LNCAP (cell line): ENCODE results near the gene ITGA4.

ENCODE experiments used
- TF ChIP-seq, protein P1 (sequence below): fragments of 450-650 bp; IDR thresholded peaks from 2 replicates; pipeline ENCODE4 v1.5.1; 2017; ENCODE audit warnings: mild to moderate bottlenecking

Gene ITGA4

GRCh38 chr2:181526014-181526413, 68.8 kb downstream of the ITGA4 start:
- TF ChIP-seq, protein P1, sequence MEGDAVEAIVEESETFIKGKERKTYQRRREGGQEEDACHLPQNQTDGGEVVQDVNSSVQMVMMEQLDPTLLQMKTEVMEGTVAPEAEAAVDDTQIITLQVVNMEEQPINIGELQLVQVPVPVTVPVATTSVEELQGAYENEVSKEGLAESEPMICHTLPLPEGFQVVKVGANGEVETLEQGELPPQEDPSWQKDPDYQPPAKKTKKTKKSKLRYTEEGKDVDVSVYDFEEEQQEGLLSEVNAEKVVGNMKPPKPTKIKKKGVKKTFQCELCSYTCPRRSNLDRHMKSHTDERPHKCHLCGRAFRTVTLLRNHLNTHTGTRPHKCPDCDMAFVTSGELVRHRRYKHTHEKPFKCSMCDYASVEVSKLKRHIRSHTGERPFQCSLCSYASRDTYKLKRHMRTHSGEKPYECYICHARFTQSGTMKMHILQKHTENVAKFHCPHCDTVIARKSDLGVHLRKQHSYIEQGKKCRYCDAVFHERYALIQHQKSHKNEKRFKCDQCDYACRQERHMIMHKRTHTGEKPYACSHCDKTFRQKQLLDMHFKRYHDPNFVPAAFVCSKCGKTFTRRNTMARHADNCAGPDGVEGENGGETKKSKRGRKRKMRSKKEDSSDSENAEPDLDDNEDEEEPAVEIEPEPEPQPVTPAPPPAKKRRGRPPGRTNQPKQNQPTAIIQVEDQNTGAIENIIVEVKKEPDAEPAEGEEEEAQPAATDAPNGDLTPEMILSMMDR = no peak

DNA sequence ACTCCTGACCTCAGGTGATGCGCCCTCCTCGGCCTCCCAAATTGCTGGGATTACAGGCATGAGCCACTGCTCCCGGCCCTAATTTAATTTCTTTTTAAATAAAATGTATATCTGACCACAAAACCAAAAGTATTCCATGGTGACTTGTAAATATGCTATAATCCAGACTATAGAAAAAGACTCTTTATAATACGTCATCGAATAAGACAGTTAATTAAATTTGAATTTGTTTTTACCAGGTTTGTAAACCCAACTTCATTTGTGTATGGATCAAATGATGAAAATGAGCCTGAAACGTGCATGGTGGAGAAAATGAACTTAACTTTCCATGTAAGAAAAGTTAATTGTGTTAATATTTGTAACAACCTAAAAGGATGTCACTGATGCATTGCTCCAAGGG, 69.9 kb downstream of the ITGA4 start:
- TF ChIP-seq, protein P1 = no peak

GRCh38 chr2:181528441-181528840, 71.3 kb downstream of the ITGA4 start:
- TF ChIP-seq, protein P1 = no peak

DNA sequence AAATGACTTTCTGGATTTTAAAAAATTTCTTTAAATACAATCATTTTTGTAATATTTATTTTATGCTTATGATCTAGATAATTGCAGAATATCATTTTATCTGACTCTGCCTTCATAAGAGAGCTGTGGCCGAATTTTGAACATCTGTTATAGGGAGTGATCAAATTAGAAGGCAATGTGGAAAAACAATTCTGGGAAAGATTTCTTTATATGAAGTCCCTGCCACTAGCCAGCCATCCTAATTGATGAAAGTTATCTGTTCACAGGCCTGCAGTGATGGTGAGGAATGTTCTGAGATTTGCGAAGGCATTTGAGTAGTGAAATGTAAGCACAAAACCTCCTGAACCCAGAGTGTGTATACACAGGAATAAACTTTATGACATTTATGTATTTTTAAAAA, 79.5 kb downstream of the ITGA4 start:
- TF ChIP-seq, protein P1 = no peak

DNA sequence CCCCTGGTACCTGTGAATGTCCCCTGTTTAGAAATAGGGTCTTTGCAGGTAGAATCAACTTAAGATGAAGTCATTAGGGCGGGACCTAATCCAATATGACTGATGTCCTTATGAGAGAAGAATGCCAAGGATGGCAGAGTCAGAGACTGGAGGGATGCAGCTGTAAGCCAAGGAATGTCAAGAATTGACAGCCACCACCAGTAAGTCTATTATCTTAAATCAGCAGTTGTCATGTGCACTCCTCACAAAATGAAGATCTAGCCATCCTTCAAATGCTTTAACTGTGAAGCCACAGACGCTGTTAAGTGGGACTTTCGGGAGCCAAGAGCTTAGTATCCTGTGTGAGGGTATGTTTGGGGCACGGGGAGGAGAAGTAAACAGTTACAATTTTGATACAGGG, 83.2 kb downstream of the ITGA4 start:
- TF ChIP-seq, protein P1 = no peak

DNA sequence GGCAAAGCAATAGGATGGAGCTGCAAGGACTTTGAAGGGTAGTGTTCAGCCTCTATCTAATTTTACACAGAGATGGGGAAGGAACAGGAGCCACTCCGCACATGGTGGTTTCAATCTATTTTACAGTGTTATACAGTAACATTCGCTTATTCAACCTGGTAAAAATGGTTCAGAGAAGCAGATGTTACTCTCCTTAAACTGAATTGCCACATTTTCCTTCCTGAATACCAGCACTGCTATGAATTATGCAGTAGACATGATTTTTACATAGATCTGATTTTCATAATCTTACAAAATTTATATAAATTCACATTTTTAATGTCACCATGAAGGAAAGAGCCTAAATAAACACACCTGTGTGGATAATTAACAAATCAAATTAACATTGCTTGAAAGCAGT, 85.0 kb downstream of the ITGA4 start:
- TF ChIP-seq, protein P1 = no peak

- TF ChIP-seq, protein P1 = no peak
These were observed 88.9 kb downstream of the ITGA4 start for GRCh38 chr2:181546086-181546485.

GRCh38 chr2:181552808-181553207, 95.6 kb downstream of the ITGA4 start:
- TF ChIP-seq, protein P1 = no peak
